ENCODE data around the gene WRNIP1.
"Not testable (repeated sequence)": the region's sequence is repeated elsewhere in the genome, so short reads cannot be mapped to it uniquely, and the experiment has no call there.

Gene WRNIP1

GRCh38 chr6:2760882-2761842, 4.0 kb upstream of the WRNIP1 start:
- in situ Hi-C loops (cut with HindIII; ENCODE audit: low sequenced_read_pairs) = no loop called here

GRCh38 chr6:2762868-2763267, 2.3 kb upstream of the WRNIP1 start:
- in situ Hi-C loops (cut with HindIII; ENCODE audit: low sequenced_read_pairs) = not testable (repeated sequence)

GRCh38 chr6:2763345-2763841, 1.8 kb upstream of the WRNIP1 start:
- in situ Hi-C loops (cut with HindIII; ENCODE audit: low sequenced_read_pairs) = no loop called here

- in situ Hi-C loops (cut with HindIII; ENCODE audit: low sequenced_read_pairs) = no loop called here
These were observed 1.2 kb upstream of the WRNIP1 start for GRCh38 chr6:2763876-2764540.

DNA sequence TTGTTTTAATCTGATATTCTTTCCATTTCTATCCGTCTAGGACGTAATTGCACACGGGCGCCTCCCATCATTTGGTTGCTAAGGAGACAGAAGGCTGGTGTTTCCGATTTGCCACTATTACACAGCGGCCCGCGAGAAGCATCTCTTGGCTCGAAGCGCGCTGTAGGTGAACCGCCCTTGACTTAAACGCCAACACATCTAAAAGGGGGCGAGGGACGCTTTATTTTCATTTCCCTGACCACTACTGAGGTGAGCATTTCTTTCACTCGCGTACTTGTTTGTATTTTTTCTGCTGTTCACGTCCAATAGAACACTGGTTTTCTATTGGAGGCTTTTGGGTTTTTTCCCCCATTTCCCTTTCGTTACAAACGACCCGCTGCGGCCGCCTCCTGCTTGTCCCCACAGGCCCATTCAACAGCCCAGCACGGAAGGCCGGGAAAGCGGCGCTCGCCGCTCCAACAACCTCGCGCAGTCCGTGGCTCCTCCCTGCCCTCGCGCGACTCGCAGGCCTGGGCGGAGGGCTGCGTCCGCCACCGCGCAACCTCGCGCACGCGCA, 505 bp upstream of the WRNIP1 start:
- in situ Hi-C loops (cut with HindIII; ENCODE audit: low sequenced_read_pairs) = no loop called here

DNA sequence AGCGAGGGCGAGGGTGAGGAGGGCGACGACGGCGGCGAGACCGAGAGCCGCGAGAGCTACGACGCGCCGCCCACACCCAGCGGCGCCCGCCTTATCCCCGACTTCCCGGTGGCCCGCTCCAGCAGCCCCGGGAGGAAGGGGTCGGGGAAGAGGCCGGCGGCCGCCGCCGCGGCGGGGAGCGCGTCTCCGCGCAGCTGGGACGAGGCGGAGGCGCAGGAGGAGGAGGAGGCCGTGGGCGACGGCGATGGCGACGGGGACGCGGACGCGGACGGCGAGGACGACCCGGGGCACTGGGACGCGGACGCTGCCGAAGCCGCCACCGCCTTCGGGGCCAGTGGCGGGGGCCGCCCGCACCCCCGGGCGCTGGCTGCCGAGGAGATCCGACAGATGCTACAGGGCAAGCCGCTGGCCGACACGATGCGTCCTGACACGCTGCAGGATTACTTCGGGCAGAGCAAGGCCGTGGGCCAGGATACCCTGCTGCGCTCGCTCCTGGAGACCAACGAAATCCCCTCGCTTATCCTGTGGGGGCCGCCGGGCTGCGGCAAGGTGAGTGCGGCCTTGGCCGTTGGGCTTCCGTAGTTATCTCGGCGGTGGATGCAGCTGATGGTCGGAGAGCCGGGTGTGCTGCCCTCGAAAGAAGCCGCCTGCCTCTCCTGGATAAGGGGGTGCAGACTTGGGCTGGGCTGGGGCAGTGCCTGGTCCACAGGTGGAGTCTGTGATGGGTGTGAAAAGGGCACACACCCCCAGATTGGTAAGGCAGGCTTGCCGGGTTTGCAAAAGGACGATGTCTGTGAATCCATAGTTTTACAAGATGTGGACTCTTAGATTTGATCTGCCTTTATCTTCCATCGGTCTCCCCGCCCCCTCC, 938 bp downstream of the WRNIP1 start:
- in situ Hi-C loops (cut with HindIII; ENCODE audit: low sequenced_read_pairs) = no loop called here

- in situ Hi-C loops (cut with HindIII; ENCODE audit: low sequenced_read_pairs) = no loop called here
These were observed 1.8 kb downstream of the WRNIP1 start for GRCh38 chr6:2766767-2767656.

GRCh38 chr6:2767657-2768524, 2.7 kb downstream of the WRNIP1 start:
- in situ Hi-C loops (cut with HindIII; ENCODE audit: low sequenced_read_pairs) = no loop called here

DNA sequence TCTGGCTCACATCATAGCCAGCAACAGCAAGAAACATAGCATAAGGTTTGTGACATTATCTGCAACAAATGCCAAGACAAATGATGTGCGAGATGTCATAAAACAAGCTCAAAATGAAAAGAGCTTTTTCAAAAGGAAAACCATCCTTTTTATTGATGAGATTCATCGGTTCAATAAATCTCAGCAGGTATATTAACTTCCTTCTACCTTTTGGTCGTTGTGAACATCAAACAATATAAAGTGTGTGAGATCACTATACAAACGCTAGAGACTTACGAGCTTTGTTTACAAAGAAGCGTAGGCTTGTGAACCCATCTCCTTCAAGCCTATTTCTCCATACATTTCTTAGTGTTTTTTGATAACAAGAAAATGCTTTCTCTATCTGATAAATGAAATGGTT, 3.5 kb downstream of the WRNIP1 start:
- in situ Hi-C loops (cut with HindIII; ENCODE audit: low sequenced_read_pairs) = no loop called here

DNA sequence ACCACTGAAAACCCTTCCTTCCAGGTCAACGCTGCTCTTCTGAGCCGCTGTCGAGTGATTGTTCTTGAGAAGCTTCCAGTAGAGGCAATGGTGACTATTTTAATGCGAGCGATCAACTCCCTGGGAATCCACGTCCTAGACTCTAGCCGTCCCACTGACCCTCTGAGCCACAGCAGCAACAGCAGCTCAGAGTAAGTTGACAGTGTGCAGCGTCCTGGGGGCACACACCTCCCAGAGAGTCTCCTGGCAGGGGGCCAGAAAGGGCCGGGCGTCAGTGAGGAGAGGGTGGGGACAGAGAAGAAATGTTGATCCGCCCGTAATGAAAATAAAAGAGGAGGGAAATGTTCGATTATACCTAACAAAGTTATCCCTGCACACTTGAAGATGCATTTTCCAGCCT, 5.0 kb downstream of the WRNIP1 start:
- in situ Hi-C loops (cut with HindIII; ENCODE audit: low sequenced_read_pairs) = no loop called here

DNA sequence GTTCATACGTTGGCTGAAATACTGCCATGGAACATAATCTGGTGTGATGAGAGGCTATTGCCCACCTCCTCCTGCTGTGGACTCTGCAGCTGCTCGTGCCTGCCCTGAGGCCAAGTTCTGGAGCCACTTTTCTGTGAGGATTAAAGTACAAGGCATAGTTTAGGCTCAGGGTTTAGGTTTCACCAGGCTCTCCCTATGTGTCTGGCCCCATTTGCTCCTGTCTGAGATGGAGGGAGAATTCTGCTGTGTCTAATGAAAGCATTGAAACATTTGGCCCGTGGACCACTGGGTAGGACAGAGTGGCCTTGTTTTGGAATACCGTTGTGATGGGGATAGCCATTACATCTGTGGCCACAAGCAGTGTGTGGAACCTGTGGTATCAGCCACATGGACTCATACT, 5.9 kb downstream of the WRNIP1 start:
- in situ Hi-C loops (cut with HindIII; ENCODE audit: low sequenced_read_pairs) = no loop called here

DNA sequence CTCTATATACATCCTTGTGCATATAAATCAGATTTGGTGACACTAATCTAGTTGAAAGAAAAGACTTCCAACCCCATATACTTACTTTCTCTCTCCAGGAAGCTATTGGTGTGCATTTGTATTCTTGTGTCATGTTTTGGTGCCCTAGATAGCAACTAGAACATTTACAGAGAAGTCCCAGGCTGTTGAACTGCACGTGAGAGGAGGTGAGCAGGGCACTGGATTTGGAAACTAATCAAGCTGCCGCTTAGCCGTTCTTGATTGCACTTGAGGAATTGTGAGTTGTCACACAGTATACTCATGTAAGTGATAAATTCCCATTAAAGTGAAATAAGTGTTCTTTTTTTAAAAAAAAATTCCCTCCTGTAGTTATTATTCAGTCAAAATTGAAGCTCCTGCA, 7.6 kb downstream of the WRNIP1 start:
- in situ Hi-C loops (cut with HindIII; ENCODE audit: low sequenced_read_pairs) = no loop called here

DNA sequence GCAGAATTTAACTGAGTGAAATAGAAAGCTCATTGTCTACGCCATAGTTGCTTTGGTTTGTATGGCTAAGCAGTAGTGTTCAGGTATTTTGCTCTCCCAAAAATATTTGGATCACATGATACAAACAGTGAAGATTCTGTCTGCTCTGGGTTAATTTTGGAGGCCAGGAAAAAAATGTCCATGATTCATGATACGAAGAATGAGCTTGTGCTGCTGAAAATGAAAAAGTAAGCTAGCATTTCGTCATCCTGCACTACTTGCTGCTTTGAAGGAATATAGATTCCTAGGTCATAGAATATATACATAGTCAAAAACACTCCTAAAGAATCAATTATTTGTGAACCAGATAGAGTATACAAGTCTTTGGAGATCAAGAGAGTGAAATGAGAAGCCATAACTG, 8.3 kb downstream of the WRNIP1 start:
- in situ Hi-C loops (cut with HindIII; ENCODE audit: low sequenced_read_pairs) = no loop called here

DNA sequence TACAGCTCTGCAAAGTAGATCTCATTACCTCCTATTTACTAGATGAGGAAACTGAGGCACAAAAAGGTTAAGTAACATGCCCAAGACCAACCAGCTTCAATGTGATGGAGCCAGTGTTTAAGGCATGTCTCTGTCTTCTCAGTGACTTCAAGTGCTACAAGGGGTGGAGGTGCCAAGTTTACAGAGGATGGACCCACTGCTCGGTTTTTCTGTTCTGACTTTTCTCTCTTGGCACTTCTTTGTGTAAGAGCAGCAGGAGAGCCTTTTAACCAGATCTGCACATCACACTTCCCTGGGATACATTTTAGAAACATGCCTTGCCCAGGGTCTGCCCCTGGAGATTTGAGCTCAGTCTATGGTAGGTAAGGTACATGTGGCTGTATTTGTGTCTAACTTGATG, 9.8 kb downstream of the WRNIP1 start:
- in situ Hi-C loops (cut with HindIII; ENCODE audit: low sequenced_read_pairs) = no loop called here

GRCh38 chr6:2777249-2777648, 12.1 kb downstream of the WRNIP1 start:
- in situ Hi-C loops (cut with HindIII; ENCODE audit: low sequenced_read_pairs) = no loop called here

DNA sequence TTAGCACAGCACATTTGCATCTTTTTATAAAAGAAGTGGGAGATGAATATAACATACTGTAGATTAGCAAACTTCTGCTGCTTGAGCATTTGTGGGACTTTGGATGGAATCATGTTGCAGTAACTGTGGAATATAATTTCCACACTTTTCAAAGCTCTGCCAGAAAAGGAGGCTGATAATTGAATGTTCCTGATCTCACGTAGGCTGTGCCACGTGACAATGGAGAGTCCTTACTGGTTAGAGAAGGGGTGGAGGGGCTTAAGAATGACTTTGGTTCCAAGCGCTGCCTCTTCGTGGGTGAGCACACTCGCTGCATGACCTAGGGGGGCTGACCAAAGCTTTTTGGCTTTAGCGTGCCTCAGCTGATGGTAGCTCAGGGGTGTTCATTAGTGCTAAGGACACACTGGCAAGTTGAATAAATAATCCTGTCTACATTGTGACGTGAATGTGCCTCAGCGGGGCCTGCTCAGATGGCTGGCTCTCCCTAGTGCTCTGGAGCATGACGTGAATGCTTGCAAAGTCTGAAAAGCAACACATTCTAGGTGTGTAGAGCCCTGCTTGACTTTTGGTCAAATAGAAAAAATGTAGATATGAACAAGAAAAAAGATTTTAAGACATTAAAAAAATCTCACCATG, 15.0 kb downstream of the WRNIP1 start:
- in situ Hi-C loops (cut with HindIII; ENCODE audit: low sequenced_read_pairs) = no loop called here

- in situ Hi-C loops (cut with HindIII; ENCODE audit: low sequenced_read_pairs) = no loop called here
These were observed 16.6 kb downstream of the WRNIP1 start for GRCh38 chr6:2781685-2782355.

- in situ Hi-C loops (cut with HindIII; ENCODE audit: low sequenced_read_pairs) = no loop called here
These were observed 17.1 kb downstream of the WRNIP1 start for GRCh38 chr6:2782356-2782708.
